GM12878 (cell line): Measurements from ENCODE around the gene ZNF283. TPM values are rescaled to one million over a fixed set of nuclear protein-coding genes. Genes with fewer than 3 reads are reported as not detected.

Experiments
- ATAC-seq: fragments of 200-7000 bp; cut with Tn5 transposase; 3 replicates; pipeline ENCODE4 v1.9.1; 2020; ENCODE audit warnings: mild to moderate bottlenecking, moderate library complexity
- BruUV-seq: library from RNA; stranded (reverse); fragments of 400-500 nt; replicated peaks from 2 replicates; lab custom pipeline; 2021; lab: Mats Ljungman, UMichigan
- CTCF ChIA-PET: fragments of 300-600 bp; sonication (Branson Sonifier 250); formaldehyde crosslinking; extraction: SDS; loops from one replicate; lab custom pipeline; 2021; ENCODE audit warnings: inconsistent platforms; lab: Yijun Ruan, JAX
- POLR2A ChIA-PET: fragments of 350-600 bp; formaldehyde crosslinking; extraction: SDS; loops from one replicate; lab custom pipeline; 2021; ENCODE audit warnings: inconsistent platforms; lab: Charles Lee
- RAD21 ChIA-PET: fragments of 300-600 bp; sonication (Branson Sonifier 250); formaldehyde crosslinking; loops from one replicate; lab custom pipeline; 2023; ENCODE audit warnings: antibody characterized with exemption; ENCODE audit not compliant: unreplicated experiment; lab: Charles Lee
- SMC1A ChIA-PET: fragments of 300-600 bp; sonication (Branson Sonifier 250); formaldehyde crosslinking; loops from one replicate; lab custom pipeline; 2023; ENCODE audit not compliant: unreplicated experiment, uncharacterized antibody; lab: Charles Lee
- DNase-seq: peaks from one replicate; pipeline ENCODE4 v3.0.0-alpha.2; 2011; ENCODE audit warnings: low read depth, low spot score
- FAIRE-seq: peaks from 3 replicates; lab custom pipeline; 2011; peaks lifted over from hg19 to GRCh38; lab: Jason Lieb, UNC
- H2AFZ ChIP-seq: 2 replicates; pipeline ENCODE4 v1.6.0; 2011; ENCODE audit warnings: low read depth, low read length, control low read depth; ENCODE audit not compliant: control insufficient read depth
- H3K27ac ChIP-seq: 2 replicates; pipeline ENCODE4 v1.5.1; 2011; ENCODE audit warnings: control low read depth; ENCODE audit not compliant: control insufficient read depth, insufficient read depth
- H3K27me3 ChIP-seq, 2 experiments: replicated peaks in 1 of 2; 2 replicates each; pipeline versions ENCODE4 v1.6.0 to v1.6.1; 2011; ENCODE audit warnings: low read length in 1 of 2; ENCODE audit not compliant: control insufficient read depth in 2 of 2, insufficient read depth in 2 of 2
- H3K36me3 ChIP-seq, 2 experiments: 2 replicates each; pipeline ENCODE4 v1.5.1; 2011; ENCODE audit warnings: low read length in 1 of 2; ENCODE audit not compliant: control insufficient read depth in 2 of 2, insufficient read depth in 2 of 2
- H3K4me1 ChIP-seq: 2 replicates; pipeline ENCODE4 v1.6.1; 2011; ENCODE audit warnings: mild to moderate bottlenecking, low read length, moderate library complexity, mixed read lengths; ENCODE audit not compliant: control insufficient read depth, insufficient read depth
- H3K4me2 ChIP-seq: 2 replicates; pipeline ENCODE4 v1.6.0; 2011; ENCODE audit warnings: control low read depth; ENCODE audit not compliant: control insufficient read depth, insufficient read depth
- H3K4me3 ChIP-seq: fragments of 200-600 bp; sonication (generic); 2 replicates; pipeline ENCODE4 v1.5.1; 2016
- H3K79me2 ChIP-seq: 2 replicates; pipeline ENCODE4 v1.6.0; 2011; ENCODE audit warnings: low read length; ENCODE audit not compliant: control insufficient read depth, insufficient read depth
- H3K9ac ChIP-seq: 2 replicates; pipeline ENCODE4 v1.8.0; 2011; ENCODE audit warnings: low read length, control low read depth, mixed read lengths; ENCODE audit not compliant: control insufficient read depth, insufficient read depth
- H3K9me3 ChIP-seq: replicated peaks from 3 replicates; pipeline ENCODE4 v1.5.1; 2011; ENCODE audit warnings: mild to moderate bottlenecking, low read length; ENCODE audit not compliant: control insufficient read depth, insufficient read depth
- H4K20me1 ChIP-seq: 2 replicates; pipeline ENCODE4 v1.6.0; 2011; ENCODE audit not compliant: control insufficient read depth, insufficient read depth
- E4F1 ChIP-seq: fragments of 450-650 bp; IDR thresholded peaks from 2 replicates; pipeline ENCODE4 v1.6.1; 2018; ENCODE audit warnings: borderline replicate concordance, mild to moderate bottlenecking; ENCODE audit not compliant: partially characterized antibody
- GABPA ChIP-seq: IDR thresholded peaks from 2 replicates; pipeline ENCODE4 v1.6.1; 2014; ENCODE audit warnings: antibody characterized with exemption, low read depth, mild to moderate bottlenecking, inconsistent platforms
- HDAC2 ChIP-seq: fragments of 200-600 bp; sonication (generic); IDR thresholded peaks from 2 replicates; pipeline ENCODE4 v1.6.1; 2017
- MXI1 ChIP-seq: fragments of 150-350 bp; IDR thresholded peaks from 2 replicates; pipeline ENCODE4 v1.6.1; 2011; ENCODE audit warnings: low read depth, mild to moderate bottlenecking, inconsistent platforms, low read length, improper control_type of control experiment
- NFIC ChIP-seq: IDR thresholded peaks from 2 replicates; pipeline ENCODE4 v1.6.1; 2012; ENCODE audit warnings: low read depth, mild to moderate bottlenecking, inconsistent platforms, low read length, moderate library complexity
- POLR2AphosphoS5 ChIP-seq: IDR thresholded peaks from 2 replicates; pipeline ENCODE4 v1.6.1; 2011; ENCODE audit warnings: mild to moderate bottlenecking, low read length, inconsistent platforms
- RAD21 ChIP-seq: IDR thresholded peaks from 2 replicates; pipeline ENCODE4 v1.6.1; 2011; ENCODE audit warnings: mild to moderate bottlenecking, low read depth, low read length, moderate library complexity; ENCODE audit not compliant: insufficient read depth
- ZNF274 ChIP-seq: IDR thresholded peaks from one replicate; pipeline ENCODE4 v1.8.0; 2011; ENCODE audit not compliant: insufficient read length, insufficient read depth
- ZNF384 ChIP-seq: IDR thresholded peaks from 2 replicates; pipeline ENCODE4 v1.6.1; 2012; ENCODE audit warnings: low read depth, mild to moderate bottlenecking, low read length, improper control_type of control experiment, borderline replicate concordance
- WGBS: methylation state at CpG from one replicate; pipeline ENCODE4 v1.1.6; 2016; ENCODE audit warnings: low lambda C conversion rate; ENCODE audit not compliant: insufficient replicate concordance, insufficient coverage; ENCODE audit errors: missing lambda C conversion rate; 5-methylcytosine and 5-hydroxymethylcytosine counted together
- in situ Hi-C: fragments of 300-500 bp; cut with MboI; formaldehyde crosslinking; loops from 9 replicates; pipeline ENCODE4 v1.14.3; 2018; ENCODE audit warnings: mixed read lengths
- intact Hi-C: fragments of 100-400 bp; cut with micrococcal nuclease; formaldehyde crosslinking; loops from one replicate; pipeline ENCODE4 v1.14.2; 2022; ENCODE audit not compliant: unreplicated experiment
- polyA plus RNA-seq, 11 experiments: library from polyadenylated mRNA; depleted of rRNA in 4 of 11; unstranded in 6 of 11; stranded (reverse) in 5 of 11; fragments of >200 nt; fragmentation: Nextera tagmentation in 4 of 11; fragmentation: Illumina TruSeq in 1 of 11; extraction: Ambion mirVana in 4 of 11; extraction: Trizol in 1 of 11; gene quantifications; 1 replicate in 1 of 11; 2 replicates in 10 of 11; pipeline versions ENCODE4 v1.2.1 to v1.2.3, GENCODE V29; 2011 to 2016; ENCODE audit warnings: inconsistent platforms in 2 of 11, missing spikeins in 2 of 11, low read depth in 1 of 11
- total RNA-seq, 4 experiments: library from RNA; depleted of rRNA in 3 of 4; stranded (reverse); fragments of >200 nt in 3 of 4; fragmentation: Illumina TruSeq in 1 of 4; extraction: Trizol in 1 of 4; gene quantifications; 2 replicates each; pipeline versions ENCODE4 v1.2.1 to v1.2.3, GENCODE V29; 2013 to 2021
- TF ChIP-seq, protein P1 (sequence below), 3 experiments: IDR thresholded peaks in 2 of 3; conservative IDR thresholded peaks in 1 of 3; 2 replicates each; pipeline ENCODE4 v1.5.1; 2011; ENCODE audit warnings: low read depth in 3 of 3, low read length in 3 of 3, mild to moderate bottlenecking in 3 of 3, control low read depth in 2 of 3, moderate library complexity in 2 of 3, inconsistent platforms in 1 of 3, mixed read lengths in 1 of 3; ENCODE audit not compliant: control insufficient read depth in 2 of 3, insufficient read depth in 1 of 3; ENCODE audit errors: extremely low read depth in 1 of 3

Gene ZNF283
- total and polyA plus RNA-seq, 10 of the 15 experiments (the other 5 are each of a cell fraction or from before 2014, with no cell fraction given) = 2.2 to 7.8 (median 3.7) TPM

- TF ChIP-seq E4F1 (no peak), RAD21 (peak; percentile 78), GABPA (no peak)
- TF ChIP-seq, protein P1, sequence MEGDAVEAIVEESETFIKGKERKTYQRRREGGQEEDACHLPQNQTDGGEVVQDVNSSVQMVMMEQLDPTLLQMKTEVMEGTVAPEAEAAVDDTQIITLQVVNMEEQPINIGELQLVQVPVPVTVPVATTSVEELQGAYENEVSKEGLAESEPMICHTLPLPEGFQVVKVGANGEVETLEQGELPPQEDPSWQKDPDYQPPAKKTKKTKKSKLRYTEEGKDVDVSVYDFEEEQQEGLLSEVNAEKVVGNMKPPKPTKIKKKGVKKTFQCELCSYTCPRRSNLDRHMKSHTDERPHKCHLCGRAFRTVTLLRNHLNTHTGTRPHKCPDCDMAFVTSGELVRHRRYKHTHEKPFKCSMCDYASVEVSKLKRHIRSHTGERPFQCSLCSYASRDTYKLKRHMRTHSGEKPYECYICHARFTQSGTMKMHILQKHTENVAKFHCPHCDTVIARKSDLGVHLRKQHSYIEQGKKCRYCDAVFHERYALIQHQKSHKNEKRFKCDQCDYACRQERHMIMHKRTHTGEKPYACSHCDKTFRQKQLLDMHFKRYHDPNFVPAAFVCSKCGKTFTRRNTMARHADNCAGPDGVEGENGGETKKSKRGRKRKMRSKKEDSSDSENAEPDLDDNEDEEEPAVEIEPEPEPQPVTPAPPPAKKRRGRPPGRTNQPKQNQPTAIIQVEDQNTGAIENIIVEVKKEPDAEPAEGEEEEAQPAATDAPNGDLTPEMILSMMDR (IDR thresholded peaks at IDR 0.05 in 2 of 3, conservative IDR thresholded peaks at IDR 0.05 in 1 of 3; ENCODE audit: control insufficient read depth in 2 of 3, extremely low read depth in 1 of 3, insufficient read depth in 1 of 3, low read depth in 3 of 3, low read length in 3 of 3) = peak; percentile 36 to 76 (median 54); a peak in 4 of 6 replicates
These were observed 17.1 kb upstream of the ZNF283 start (continued) for GRCh38 chr19:43809762-43810696.

GRCh38 chr19:43811837-43812236 lies 15.3 kb upstream of the ZNF283 start:
- H3K9me3 ChIP-seq = no peaks in the 10 kb centered on the region; the same call in 2 of the 3 replicates
- no peak for FAIRE-seq
- H3K4me1 ChIP-seq = no peaks in the 10 kb centered on the region
- H3K36me3 ChIP-seq = no peaks in the 10 kb centered on the region
- H3K4me2 ChIP-seq = no peak overlapping the region
- BruUV-seq = no TSS peak
- 0% methylated on average over 1 of the region's 1 CpG for WGBS
- H3K4me3 ChIP-seq = no peak overlapping the region
- ChIA-PET CTCF (interaction anchor here (0.7 to 6.5 kb wide), 6 partner anchors 20 to 365 kb away, joined by 3 to 74 read pairs (median 6); partner anchors contain the start of gene PLAUR), POLR2A (no interaction called here), SMC1A (interaction anchor here (0.7 kb wide), 1 partner anchor 143 kb away, joined by 3 read pairs; no protein-coding TSS in a partner anchor), RAD21 (no interaction called here)
- no peak for DNase-seq
- intact Hi-C loops = no loop called here
- H3K9ac ChIP-seq = no peak overlapping the region
- H2AFZ ChIP-seq = no peak overlapping the region
- TF ChIP-seq HDAC2 (no peak), POLR2AphosphoS5 (no peak), ZNF384 (no peak), ZNF274 (no peak), MXI1 (no peak), NFIC (no peak)
- in situ Hi-C loops = no loop called here
- no peaks in the 10 kb centered on the region for H3K79me2 ChIP-seq
- no peaks in the 10 kb centered on the region for H3K27me3 ChIP-seq
- ATAC-seq = no peak
- H4K20me1 ChIP-seq = no peaks in the 10 kb centered on the region
- no peak overlapping the region for H3K27ac ChIP-seq
